ENCODE measurements around the gene SMIM36.
"Not testable (repeated sequence)": the region's sequence is repeated elsewhere in the genome, so short reads cannot be mapped to it uniquely, and the experiment has no call there.

The SMIM36 gene

GRCh38 chr17:55433029-55433628, 78.1 kb downstream of the SMIM36 start:
- DNase-seq, result peak; percentile 30

GRCh38 chr17:55432358-55433028, 78.8 kb downstream of the SMIM36 start:
- DNase-seq, result peak; percentile 79

- DNase-seq, result not testable (repeated sequence)
Measured at GRCh38 chr17:55431914-55432313, 79.3 kb downstream of the SMIM36 start.

GRCh38 chr17:55430541-55431288, 80.5 kb downstream of the SMIM36 start:
- peak; percentile 8 for DNase-seq

- no peak for DNase-seq
Measured at GRCh38 chr17:55427587-55427882, 83.7 kb downstream of the SMIM36 start.

GRCh38 chr17:55426851-55427586, 84.2 kb downstream of the SMIM36 start:
- peak; percentile 75 for DNase-seq

GRCh38 chr17:55424893-55425540, 86.2 kb downstream of the SMIM36 start:
- DNase-seq, result no peak

GRCh38 chr17:55423535-55423934, 87.7 kb downstream of the SMIM36 start:
- no peak for DNase-seq

GRCh38 chr17:55422828-55423164, 88.5 kb downstream of the SMIM36 start:
- DNase-seq, result not testable (repeated sequence)

GRCh38 chr17:55421179-55421934, 89.9 kb downstream of the SMIM36 start, which contains the start of gene MMD:
Gene MMD (minus strand): TSS chr17:55421835. CDS start chr17:55421695, 140 bp downstream.
- DNase-seq, result peak; percentile 5

- DNase-seq, result peak; percentile 11
Measured at GRCh38 chr17:55420776-55421178, 90.5 kb downstream of the SMIM36 start.

- DNase-seq, result no peak
Measured at GRCh38 chr17:55420067-55420775, 91.0 kb downstream of the SMIM36 start.

GRCh38 chr17:55418369-55419268, 92.6 kb downstream of the SMIM36 start:
- DNase-seq, result no peak

- no peak for DNase-seq
Measured at GRCh38 chr17:55417411-55418268, 93.6 kb downstream of the SMIM36 start.

GRCh38 chr17:55416470-55417052, 94.7 kb downstream of the SMIM36 start:
- DNase-seq, result peak; percentile 14

GRCh38 chr17:55416000-55416399, 95.3 kb downstream of the SMIM36 start:
- no peak for DNase-seq

GRCh38 chr17:55414983-55415382, 96.3 kb downstream of the SMIM36 start:
- DNase-seq, result no peak

- no peak for DNase-seq
Measured at GRCh38 chr17:55413825-55414489, 97.3 kb downstream of the SMIM36 start.
